Measurements from ENCODE around the gene TCEA2.
A peak's percentile ranks its signal among the peaks of the same experiment; 100 is the strongest.

Gene TCEA2

DNA sequence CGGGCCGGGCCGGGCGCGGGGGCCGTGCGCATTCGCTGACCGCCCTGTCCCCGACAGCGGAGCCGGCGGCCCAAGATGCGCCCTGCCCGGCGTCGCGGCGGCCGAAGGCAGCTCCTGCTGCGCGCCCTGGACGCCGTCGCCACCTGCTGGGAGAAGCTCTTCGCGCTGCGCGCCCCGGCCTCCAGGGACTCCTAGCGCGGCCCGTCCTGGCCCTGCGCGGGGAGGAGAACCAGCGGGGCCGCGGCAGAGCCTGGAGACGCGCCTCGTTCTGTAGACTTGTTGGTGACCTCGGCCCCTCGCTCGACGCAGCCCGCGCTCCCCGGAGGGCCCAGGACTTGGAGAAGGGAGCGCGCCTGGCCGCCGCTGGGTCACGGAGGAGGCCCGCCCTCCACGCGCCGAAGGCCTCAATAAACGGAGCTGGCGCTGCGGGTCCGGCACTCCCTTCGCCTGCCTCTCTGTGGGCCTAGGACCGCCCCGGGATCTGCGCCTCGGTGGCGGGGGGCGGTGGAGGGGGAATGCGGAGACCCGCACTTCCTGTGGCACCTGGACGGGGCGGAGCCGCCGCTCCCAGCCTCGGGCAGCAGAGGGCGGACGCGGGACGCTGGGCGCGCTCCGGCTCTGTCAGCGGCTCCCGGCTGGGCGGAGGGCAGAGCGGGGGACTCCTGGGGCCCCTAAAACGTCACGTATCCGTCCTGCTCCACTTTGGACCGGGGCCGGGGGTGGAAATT is 24.3 kb upstream of the TCEA2 start:
- TF ChIP-seq, protein P1, sequence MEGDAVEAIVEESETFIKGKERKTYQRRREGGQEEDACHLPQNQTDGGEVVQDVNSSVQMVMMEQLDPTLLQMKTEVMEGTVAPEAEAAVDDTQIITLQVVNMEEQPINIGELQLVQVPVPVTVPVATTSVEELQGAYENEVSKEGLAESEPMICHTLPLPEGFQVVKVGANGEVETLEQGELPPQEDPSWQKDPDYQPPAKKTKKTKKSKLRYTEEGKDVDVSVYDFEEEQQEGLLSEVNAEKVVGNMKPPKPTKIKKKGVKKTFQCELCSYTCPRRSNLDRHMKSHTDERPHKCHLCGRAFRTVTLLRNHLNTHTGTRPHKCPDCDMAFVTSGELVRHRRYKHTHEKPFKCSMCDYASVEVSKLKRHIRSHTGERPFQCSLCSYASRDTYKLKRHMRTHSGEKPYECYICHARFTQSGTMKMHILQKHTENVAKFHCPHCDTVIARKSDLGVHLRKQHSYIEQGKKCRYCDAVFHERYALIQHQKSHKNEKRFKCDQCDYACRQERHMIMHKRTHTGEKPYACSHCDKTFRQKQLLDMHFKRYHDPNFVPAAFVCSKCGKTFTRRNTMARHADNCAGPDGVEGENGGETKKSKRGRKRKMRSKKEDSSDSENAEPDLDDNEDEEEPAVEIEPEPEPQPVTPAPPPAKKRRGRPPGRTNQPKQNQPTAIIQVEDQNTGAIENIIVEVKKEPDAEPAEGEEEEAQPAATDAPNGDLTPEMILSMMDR (IDR thresholded peaks at IDR 0.05; ENCODE audit: low read depth, low read length, missing control alignments): peak; percentile 59
- Histone ChIP-seq H3K4me3 (ENCODE audit: low read depth, low read length) (peak overlapping the region; percentile 37), H3K27me3 (replicated peaks) (peaks cover 21% of the 10 kb centered on the region), H3K27ac (no peak overlapping the region), H3K36me3 (replicated peaks) (peaks cover 2% of the 10 kb centered on the region)
- in situ Hi-C loops (cut with HindIII; ENCODE audit: low pct_ligation_motif_present, low sequenced_read_pairs): no loop called here
- peak; percentile 18 for DNase-seq

DNA sequence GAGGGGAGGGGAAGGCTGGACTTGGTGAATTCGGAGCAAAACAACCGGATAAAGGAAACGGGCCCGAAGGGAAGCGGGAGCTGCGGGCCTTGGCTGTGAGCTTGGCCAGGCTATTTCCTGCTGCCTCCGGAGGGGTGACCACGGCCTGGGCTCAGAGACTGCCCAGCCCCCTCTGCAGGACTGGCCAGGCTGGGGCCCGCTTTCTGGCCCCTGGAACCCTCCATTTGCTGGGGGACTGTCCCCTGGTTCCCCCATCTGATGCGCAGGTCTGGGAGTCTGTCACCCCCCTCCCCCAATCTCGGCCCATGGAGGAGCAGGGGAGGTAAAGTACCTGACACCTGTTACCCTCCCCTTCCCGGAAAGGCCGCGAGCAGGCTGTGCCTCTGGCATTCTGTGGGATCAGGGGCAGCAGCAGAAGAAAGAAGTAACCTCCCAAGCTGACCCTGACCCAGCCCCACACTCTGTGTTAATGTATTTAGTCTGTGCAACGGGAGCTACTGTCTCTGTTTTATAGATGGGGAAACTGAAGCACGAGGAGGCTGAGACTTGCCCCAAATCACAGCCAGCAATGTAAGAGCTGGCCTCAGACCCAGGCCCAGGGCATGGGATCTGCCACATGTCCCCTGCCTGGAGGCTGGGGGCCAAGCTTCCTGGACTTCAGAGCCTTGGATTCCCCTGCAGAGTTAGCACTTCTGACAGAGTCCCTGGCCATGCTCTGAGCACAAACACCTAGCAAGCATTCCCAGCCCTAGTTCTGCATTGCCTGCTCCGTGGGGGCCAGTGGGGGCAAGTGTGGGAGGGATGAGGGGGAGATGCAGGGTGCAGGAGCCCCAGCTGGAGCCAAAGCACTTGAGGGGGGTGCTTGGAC is 23.5 kb upstream of the TCEA2 start:
- no peak overlapping the region for H3K27ac ChIP-seq

DNA sequence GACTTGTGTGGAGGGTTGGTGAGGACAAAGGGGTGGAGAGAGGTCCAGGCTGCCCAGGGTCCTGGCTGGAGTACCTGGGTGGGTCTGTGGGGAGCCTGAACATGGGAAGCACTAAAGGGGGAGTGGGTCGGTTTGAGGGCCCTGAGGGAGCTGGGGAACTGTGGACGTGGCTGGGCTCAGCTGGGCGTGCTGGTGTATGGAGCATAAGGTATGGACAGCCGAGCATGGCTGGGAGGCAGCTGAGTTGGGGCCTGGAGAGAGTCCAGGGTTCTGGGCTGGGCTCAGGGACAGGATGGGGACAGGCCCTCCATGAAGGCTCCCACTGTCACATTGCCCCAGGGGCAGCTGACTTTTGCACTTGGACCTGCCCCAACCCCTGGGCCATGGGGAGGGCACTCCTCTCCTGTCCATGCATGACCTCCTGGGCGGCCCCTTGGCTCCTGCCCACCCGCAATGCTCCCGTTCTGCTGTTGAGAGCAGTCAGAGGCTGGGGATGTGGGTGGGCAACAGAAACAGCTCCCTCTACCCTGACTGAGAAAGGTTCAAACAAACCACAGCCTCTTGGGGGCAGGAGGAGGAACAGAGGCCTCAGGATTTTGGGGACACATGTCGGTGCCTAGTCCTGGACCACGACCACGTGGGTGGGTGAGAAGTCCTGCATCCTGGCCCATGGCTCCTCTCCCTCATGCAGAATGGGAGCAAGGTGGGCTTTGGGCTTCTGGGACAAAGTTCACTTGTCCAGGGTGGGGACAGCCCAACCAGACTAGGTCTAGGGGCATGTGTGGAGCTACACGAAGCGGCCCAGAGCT is 22.6 kb upstream of the TCEA2 start:
- Histone ChIP-seq H3K27ac (no peak overlapping the region), H3K27me3 (replicated peaks) (peaks cover 21% of the 10 kb centered on the region), H3K36me3 (replicated peaks) (no peaks in the 10 kb centered on the region), H3K4me3 (ENCODE audit: low read depth, low read length) (no peak overlapping the region)
- TF ChIP-seq, protein P1 (IDR thresholded peaks at IDR 0.05; ENCODE audit: low read depth, low read length, missing control alignments): no peak
- in situ Hi-C loops (cut with HindIII; ENCODE audit: low pct_ligation_motif_present, low sequenced_read_pairs): no loop called here
- no peak for DNase-seq

More for the DNA sequence above, 23.5 kb upstream of the TCEA2 start:
- in situ Hi-C loops (cut with HindIII; ENCODE audit: low pct_ligation_motif_present, low sequenced_read_pairs): no loop called here
- peaks cover 21% of the 10 kb centered on the region for H3K27me3 ChIP-seq (replicated peaks)
- DNase-seq: no peak
- TF ChIP-seq, protein P1 (IDR thresholded peaks at IDR 0.05; ENCODE audit: low read depth, low read length, missing control alignments): no peak
- H3K36me3 ChIP-seq (replicated peaks): no peaks in the 10 kb centered on the region
- no peak overlapping the region for H3K4me3 ChIP-seq (ENCODE audit: low read depth, low read length)

DNA sequence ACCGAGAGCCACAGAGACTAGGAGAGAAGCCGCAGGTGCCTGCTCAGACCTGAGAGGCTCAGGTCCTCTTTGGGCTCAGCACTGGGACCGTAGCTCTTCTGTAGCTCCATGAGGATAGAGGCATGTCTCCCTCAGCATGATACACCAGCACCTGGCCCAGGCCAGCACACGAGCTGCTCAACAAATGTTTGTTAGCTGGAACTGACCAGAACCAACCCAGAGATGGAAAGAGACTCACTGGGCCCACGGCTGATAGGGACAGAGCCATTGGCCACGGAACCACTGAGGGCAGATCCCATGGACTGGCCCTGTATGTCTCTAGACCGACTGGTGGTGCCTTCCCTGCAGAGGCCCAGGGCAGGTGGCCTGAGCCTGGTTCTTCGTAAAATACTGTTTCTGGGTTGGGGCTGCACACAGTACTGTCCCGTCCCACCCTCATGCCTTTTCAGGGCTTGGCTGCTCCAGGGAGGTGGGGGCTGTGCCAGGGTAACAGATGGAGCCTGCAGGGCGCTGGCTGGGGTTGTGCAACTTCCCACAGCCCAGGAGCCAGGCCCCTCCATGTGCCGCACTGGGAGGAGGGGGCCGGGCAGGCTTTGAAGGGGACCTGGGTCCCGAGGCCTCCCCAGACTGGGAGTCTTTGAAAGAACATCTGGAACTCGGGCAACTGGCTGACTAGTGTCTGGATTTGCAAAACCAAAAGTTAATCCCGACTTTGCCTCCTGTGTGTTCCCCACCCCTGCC is 21.8 kb upstream of the TCEA2 start:
- in situ Hi-C loops (cut with HindIII; ENCODE audit: low pct_ligation_motif_present, low sequenced_read_pairs): no loop called here
- DNase-seq: no peak
- Histone ChIP-seq H3K27me3 (replicated peaks) (peaks cover 25% of the 10 kb centered on the region), H3K4me3 (ENCODE audit: low read depth, low read length) (no peak overlapping the region), H3K36me3 (replicated peaks) (no peaks in the 10 kb centered on the region), H3K27ac (no peak overlapping the region)
- TF ChIP-seq, protein P1 (IDR thresholded peaks at IDR 0.05; ENCODE audit: low read depth, low read length, missing control alignments): no peak

DNA sequence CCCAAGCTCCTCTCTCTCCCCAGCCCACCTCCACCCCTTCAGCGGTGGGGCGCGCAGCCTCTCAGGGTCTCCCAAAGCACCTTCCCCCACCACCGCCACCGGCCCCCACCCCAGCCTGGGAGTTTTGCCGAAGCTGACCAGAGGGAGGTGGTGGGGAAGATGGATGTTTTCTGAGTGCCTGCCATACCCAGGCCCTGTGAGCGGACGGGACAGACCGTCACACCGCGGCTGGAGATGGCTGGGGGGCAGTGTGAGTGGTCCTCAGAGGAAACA is 21.3 kb upstream of the TCEA2 start:
- in situ Hi-C loops (cut with HindIII; ENCODE audit: low pct_ligation_motif_present, low sequenced_read_pairs): no loop called here
- DNase-seq: no peak
- TF ChIP-seq, protein P1 (IDR thresholded peaks at IDR 0.05; ENCODE audit: low read depth, low read length, missing control alignments): no peak
- Histone ChIP-seq H3K36me3 (replicated peaks) (no peaks in the 10 kb centered on the region), H3K27me3 (replicated peaks) (peaks cover 28% of the 10 kb centered on the region), H3K27ac (no peak overlapping the region), H3K4me3 (ENCODE audit: low read depth, low read length) (no peak overlapping the region)

Measured in brain microvascular endothelial cell (primary cell).